ENCODE results near the gene CHI3L1.

Gene CHI3L1

GRCh38 chr1:203131548-203132200 lies 54.8 kb downstream of the CHI3L1 start:
- DNase-seq (ENCODE audit: low spot score), result no peak

DNA sequence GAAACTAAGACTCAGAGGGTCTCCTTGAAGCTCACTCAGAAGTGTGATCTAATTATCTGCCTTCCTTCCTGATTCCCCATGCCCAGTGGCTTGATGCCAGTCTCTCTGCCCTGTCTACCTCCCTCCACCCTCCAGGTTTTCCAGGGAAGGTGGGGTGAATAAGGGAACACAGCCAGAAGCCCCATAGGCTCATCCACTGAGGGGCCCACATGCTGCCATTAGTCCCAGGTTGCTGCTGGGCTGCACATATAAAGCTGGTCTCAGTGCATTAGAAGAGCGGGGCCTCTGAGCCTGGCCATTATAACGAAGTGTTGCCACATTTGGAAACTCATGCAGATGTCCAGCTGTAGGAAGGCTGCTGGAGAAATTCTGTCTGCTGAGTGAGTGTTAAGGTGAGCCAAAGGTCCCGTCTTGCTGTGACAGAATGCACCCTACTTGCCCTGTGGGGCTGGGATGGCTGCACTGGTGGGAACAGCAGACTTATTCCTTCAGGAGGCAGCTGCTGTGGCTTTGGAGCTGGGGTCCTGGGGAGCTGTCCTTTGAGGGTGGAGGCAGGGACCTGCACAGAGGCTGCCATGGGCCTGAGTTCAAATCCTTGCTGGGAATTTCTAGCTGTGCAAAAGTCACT lies 56.0 kb downstream of the CHI3L1 start:
- DNase-seq (ENCODE audit: low spot score), result no peak

DNA sequence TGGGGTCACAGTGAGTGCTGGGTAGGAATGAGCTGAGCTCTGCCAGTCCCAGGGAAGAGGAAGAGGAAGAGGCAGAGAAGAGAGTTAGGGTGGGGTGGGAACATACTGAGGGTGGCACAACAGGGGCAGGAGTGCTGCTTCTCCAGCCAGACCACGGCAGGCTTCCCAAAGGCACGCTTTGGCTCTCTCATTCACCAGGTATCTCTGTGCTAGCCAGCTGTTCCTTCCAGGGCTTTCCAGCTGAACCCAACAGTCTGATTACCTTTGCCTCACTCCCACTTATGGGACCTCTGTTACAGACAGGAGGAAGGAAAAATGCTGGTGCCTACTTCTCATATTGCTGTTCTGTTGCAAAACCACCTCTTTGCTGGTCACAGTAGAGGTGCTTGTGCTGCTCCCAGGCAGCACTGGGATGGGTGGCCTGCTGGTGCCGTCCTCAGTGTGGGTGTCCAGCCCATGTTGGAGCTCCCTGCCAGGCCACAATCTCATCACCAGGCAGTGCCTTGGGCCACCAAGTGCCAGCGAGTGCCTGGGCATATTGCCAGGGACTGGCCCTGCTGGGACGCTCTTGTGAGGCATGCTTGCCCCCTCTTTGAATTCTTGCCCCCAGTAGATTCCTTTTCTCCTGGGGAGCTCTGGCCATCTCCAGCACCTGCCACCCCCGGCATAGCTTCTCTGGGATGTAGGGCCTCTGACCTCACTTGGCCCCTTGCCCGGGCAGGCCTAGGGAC lies 56.8 kb downstream of the CHI3L1 start:
- no peak for DNase-seq (ENCODE audit: low spot score)
